ENCODE measurements around the gene IL11RA.

IL11RA gene

GRCh38 chr9:34651876-34652601 is at the start of gene IL11RA:
TSS of gene IL11RA (plus strand) at chr9:34652185. CDS start at chr9:34655218, 3,033 bp downstream.
- peak; percentile 55 to 64 for DNase-seq (ENCODE audit: low read depth in 2 of 2)

GRCh38 chr9:34603610-34604231 is 48.3 kb upstream of the IL11RA start:
- DNase-seq (ENCODE audit: low read depth in 2 of 2) = peak; percentile 58 to 71

GRCh38 chr9:34606190-34606589 is 45.8 kb upstream of the IL11RA start:
- no peak for DNase-seq (ENCODE audit: low read depth in 2 of 2)

- no peak for DNase-seq (ENCODE audit: low read depth in 2 of 2)
These were observed 45.1 kb upstream of the IL11RA start for GRCh38 chr9:34606905-34607304.

GRCh38 chr9:34607331-34607730 is 44.7 kb upstream of the IL11RA start:
- DNase-seq (ENCODE audit: low read depth in 2 of 2) = no peak

GRCh38 chr9:34610434-34611206 is 41.4 kb upstream of the IL11RA start:
- no peak for DNase-seq (ENCODE audit: low read depth in 2 of 2)

- no peak for DNase-seq (ENCODE audit: low read depth in 2 of 2)
These were observed 40.7 kb upstream of the IL11RA start for GRCh38 chr9:34611251-34611810.

GRCh38 chr9:34611811-34612787 is 39.9 kb upstream of the IL11RA start, which contains the start of gene RPP25L:
TSS of gene RPP25L (minus strand) at chr9:34612097. CDS start at chr9:34611296, 801 bp downstream.
- DNase-seq (ENCODE audit: low read depth in 2 of 2) = peak; percentile 59 to 80

GRCh38 chr9:34612788-34613390 is 39.1 kb upstream of the IL11RA start:
- peak; percentile 49 to 66 for DNase-seq (ENCODE audit: low read depth in 2 of 2)

- DNase-seq (ENCODE audit: low read depth in 2 of 2) = no peak
These were observed 36.9 kb upstream of the IL11RA start for GRCh38 chr9:34615132-34615531.

GRCh38 chr9:34620061-34620994 is 31.7 kb upstream of the IL11RA start, which contains the start of gene DCTN3:
TSS of gene DCTN3 (minus strand) at chr9:34620495. CDS start at chr9:34620464, 31 bp downstream.
- peak; percentile 87 to 88 for DNase-seq (ENCODE audit: low read depth in 2 of 2)

GRCh38 chr9:34623374-34624235 is 28.4 kb upstream of the IL11RA start:
- DNase-seq (ENCODE audit: low read depth in 2 of 2) = no peak

GRCh38 chr9:34624475-34625185 is 27.4 kb upstream of the IL11RA start:
- DNase-seq (ENCODE audit: low read depth in 2 of 2) = no peak

- no peak for DNase-seq (ENCODE audit: low read depth in 2 of 2)
These were observed 26.8 kb upstream of the IL11RA start for GRCh38 chr9:34625186-34625486.

GRCh38 chr9:34627716-34628655 is 24.0 kb upstream of the IL11RA start:
- no peak for DNase-seq (ENCODE audit: low read depth in 2 of 2)

GRCh38 chr9:34628656-34629490 is 23.1 kb upstream of the IL11RA start, which contains the start of gene ARID3C:
TSS of gene ARID3C (minus strand) at chr9:34629066. CDS start at chr9:34628014, 1,052 bp downstream.
- DNase-seq (ENCODE audit: low read depth in 2 of 2) = no peak

All from stimulated activated CD4-positive, alpha-beta T cell treated with anti-CD3 and anti-CD28 coated beads, Interleukin-15, amount 100 ng/mL, for 48 hours (primary cell).